Esophagus mucosa (tissue), 1 donor: ENCODE data around the gene MANF. TPM values are rescaled to one million over a fixed set of nuclear protein-coding genes. Genes with fewer than 3 reads are reported as not detected.
"Not testable (repeated sequence)": the region's sequence is repeated elsewhere in the genome, so short reads cannot be mapped to it uniquely, and the experiment has no call there.

Experiments
- ATAC-seq: fragments of 200-7000 bp; cut with Tn5 transposase; one replicate; pipeline ENCODE4 v1.9.1; 2020
- total RNA-seq: library from RNA; stranded (reverse); gene quantifications from one replicate; pipeline ENCODE4 v1.2.4, GENCODE V29; 2023
- donor health status: DM: yes; HTN: yes; CAD: no.

The MANF gene
- 80.6 TPM for total RNA-seq

- ATAC-seq: peak; percentile 95
Measured at GRCh38 chr3:51384726-51385473, at the start of gene MANF. TSS of gene MANF (plus strand) at chr3:51385291. CDS start at chr3:51385343, 52 bp downstream.

DNA sequence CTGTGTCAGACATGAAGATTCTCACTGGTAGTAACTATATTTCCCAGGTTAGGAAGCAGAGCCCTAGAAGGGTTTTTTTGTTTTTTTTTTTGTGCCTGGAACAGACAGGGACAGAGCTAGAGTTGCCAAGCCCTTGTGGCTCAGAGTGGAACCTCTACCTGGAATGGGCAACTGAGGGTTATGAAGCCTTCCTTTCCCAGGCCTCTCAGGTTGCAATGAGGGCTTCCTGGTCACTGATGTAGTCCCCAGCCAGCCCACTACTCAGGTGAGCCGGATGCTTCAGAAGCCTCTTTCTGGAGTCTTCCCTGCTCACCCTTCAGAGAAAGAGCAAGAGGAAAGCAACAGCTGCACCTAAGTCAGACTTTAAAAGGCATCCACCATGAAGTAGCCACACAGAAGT is 48.8 kb upstream of the MANF start:
- ATAC-seq: no peak

- no peak for ATAC-seq
Measured at GRCh38 chr3:51337666-51338065, 47.4 kb upstream of the MANF start.

- no peak for ATAC-seq
Measured at GRCh38 chr3:51338632-51339031, 46.5 kb upstream of the MANF start.

DNA sequence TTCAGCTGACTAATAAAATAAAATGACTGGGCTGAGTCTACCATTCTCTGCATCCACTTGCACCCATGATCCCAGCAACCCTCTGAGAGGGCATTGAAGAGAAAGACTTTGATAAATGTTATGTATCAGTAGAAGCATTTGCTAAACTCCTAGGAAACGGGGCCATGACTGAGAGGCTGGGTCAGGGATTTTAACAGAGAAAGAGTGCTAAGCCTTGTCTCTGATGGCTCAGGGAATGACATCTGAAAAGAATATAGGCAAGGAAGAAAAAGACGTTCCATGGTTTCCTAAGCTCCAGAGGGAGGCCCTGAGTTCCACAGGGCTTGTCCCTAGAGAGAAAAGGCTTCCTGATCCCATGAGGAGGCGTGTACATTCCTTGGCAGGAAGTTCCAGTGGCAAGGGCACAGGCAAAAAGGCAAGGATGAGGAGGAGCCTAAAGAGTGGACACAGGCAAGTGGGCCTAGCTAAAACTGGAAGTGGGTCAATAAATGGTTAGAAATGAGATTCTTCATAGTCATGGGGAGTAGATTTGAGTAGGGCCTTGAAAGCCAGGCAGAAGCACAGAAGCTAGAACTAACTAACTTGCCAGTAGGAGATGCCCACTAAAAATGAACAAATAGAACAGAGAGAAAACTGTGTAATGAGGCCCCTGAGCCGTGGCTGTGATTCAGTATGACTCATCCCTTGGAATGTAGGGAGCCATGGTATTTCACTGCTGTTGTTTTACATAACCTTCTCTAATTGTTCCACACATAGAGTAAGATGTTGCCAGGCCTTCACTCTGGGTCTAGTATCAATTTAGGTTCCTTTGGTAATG is 44.9 kb upstream of the MANF start:
- peak; percentile 86 for ATAC-seq

- ATAC-seq: no peak
Measured at GRCh38 chr3:51340989-51341636, 44.0 kb upstream of the MANF start.

DNA sequence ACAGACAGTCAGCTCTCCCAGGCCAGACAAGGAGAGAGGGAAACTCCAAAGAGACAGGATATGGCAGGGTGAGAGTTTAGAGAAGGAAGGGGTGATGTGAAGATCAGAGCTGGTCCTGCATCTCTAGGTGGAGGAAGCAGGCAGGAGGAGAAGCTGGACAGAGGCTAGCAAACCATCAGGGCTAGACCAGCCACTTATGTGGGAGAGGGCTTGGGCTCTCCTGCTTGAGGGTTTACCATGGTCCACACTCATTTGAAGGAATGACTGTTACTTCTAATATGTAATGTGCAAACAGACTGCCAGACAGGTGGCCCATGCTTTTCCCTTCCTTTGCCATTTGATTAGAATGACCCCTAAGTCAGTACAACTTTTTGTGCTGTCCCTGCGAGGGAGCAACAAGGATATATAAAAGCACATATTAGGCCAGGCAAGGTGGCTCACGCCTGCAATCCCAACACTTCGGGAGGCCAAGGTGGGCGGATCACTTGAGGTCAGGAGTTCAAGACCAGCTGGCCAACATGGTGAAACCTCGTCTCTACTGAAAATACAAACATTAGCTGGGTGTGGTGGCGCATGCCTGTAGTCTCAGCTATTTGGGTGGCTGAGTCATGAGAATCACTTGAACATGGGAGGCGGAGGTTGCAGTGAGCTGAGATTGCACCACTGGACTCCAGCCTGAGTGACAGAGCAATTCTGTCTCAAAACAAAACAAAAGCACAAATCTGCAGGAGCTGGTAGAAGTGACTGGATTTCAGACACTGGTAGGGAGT is 41.0 kb upstream of the MANF start:
- peak; percentile 58 for ATAC-seq

DNA sequence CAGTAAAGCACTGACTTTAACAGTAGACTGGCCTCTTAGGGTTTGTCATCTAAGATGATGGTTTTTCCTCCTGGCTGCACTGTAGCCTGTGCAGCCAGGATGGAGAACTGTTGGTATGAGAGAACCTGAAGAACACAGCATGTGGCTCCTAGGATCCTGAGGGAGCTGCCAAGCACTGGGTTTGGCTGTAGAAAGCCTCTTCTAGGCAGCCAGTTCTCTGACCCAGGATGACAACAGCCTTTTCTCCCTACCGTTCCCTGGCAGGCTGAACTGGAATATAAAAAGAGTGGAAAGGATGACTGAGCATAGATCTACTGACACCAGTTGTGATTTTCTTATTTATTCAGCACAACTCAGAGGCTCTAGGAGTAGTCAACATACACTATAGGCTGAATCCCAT is 34.3 kb upstream of the MANF start:
- ATAC-seq: no peak

- ATAC-seq: no peak
Measured at GRCh38 chr3:51353131-51353530, 32.0 kb upstream of the MANF start.

- no peak for ATAC-seq
Measured at GRCh38 chr3:51353691-51354090, 31.4 kb upstream of the MANF start.

- no peak for ATAC-seq
Measured at GRCh38 chr3:51354172-51354571, 30.9 kb upstream of the MANF start.

DNA sequence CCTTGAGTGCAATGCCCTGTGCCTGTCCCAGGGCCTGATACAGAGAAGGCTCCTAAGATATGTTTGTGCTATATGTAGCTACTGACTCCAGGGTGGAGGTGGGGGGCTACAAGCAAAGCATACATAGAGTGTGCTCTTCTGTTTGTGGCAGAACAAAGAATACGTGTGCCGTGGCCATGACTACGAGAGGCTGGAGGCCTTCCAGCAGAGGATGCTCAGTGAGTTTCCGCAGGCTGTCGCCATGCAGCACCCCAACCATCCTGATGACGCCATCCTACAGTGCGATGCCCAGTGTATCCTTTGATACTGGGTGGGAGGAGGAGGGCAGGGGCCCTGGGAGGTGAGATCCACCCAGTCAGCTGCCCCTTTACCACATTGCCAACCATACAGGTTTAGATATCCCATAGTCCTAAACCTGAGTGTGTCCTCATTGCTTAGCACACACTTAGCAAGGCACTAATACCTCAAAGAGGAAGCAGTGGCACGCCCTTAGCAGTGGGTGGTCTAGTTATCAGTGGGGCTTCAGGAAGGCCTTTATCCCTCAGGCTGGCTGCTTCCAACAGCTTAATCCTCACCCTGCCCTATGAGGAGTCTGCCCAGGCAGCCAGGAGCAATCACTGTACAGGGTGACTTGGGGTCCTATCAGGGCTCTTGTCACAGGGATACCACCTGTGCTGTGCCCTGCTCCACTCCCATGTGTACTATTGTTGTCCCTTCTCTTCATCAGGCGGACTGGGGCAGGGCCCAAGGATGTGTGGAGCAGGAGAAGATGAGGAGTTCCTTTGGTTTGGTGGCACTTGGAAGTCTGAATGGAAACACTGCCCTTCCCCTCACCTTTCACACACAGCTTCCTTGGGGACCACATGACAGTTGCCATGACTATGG is 30.1 kb upstream of the MANF start:
- no peak for ATAC-seq

GRCh38 chr3:51355891-51356578 is 29.1 kb upstream of the MANF start:
- peak; percentile 94 for ATAC-seq

DNA sequence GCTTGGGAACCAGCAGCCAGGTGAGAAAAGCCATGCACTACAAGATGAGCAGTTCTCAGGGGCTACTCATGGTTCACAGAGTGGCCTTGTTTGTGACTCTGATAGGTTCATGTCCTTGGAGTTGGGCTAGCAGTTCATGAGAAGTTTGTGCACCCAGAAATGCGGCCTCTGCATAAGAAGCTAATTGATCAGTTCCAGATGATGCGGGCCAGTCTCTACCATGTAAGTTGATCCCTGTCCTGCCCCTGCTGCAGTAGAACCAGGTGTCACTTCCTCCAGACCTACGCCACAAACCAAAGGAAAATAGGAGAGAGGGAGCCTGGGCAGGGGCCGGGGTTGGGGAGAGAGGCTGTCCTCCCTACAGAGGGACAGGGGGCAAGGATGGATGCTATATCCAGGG is 27.2 kb upstream of the MANF start:
- no peak for ATAC-seq

DNA sequence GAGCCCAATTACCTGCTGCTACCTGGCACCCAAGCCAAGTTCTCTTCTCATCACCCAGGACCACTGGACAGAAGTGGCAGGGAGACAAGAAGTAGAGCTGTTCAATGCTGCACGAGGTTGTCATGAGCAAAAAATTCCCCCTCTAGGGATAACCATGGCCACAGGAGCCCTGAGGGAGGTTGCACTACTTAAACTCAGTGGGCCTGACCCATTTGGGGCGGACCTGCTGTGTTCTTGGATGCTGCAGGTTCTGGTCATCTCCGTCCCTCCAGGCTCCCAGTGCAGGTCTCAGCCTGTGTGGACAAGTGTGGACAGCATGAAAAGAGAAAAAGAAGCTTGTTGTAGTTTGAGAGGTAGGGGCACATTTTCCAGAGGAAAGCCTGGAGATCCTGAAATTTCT is 26.1 kb upstream of the MANF start:
- ATAC-seq: no peak

- no peak for ATAC-seq
Measured at GRCh38 chr3:51360806-51361205, 24.3 kb upstream of the MANF start.

GRCh38 chr3:51361746-51362145 is 23.3 kb upstream of the MANF start:
- ATAC-seq: no peak

- ATAC-seq: no peak
Measured at GRCh38 chr3:51362476-51362875, 22.6 kb upstream of the MANF start.

GRCh38 chr3:51368276-51368675 is 16.8 kb upstream of the MANF start:
- not testable (repeated sequence) for ATAC-seq

- ATAC-seq: peak; percentile 68
Measured at GRCh38 chr3:51371943-51372557, 13.0 kb upstream of the MANF start.
